ENCODE measurements around the gene CHST12.
A peak's percentile ranks its signal among the peaks of the same experiment; 100 is the strongest.
"Not testable (repeated sequence)": the region's sequence is repeated elsewhere in the genome, so short reads cannot be mapped to it uniquely, and the experiment has no call there.

CHST12 gene

GRCh38 chr7:2386964-2387669 is 16.3 kb upstream of the CHST12 start:
- 77 to 78% methylated on average over 17 of the region's 17 CpGs for WGBS, 2 experiments
- H3K27ac ChIP-seq (ENCODE audit: insufficient read depth, low read depth, low read length, poor library complexity, severe bottlenecking), result no peak overlapping the region
- no peaks in the 10 kb centered on the region for H3K9me3 ChIP-seq (ENCODE audit: control insufficient read depth, low read length)
- H3K36me3 ChIP-seq (ENCODE audit: control insufficient read depth, insufficient read depth, low read length), result no peaks in the 10 kb centered on the region
- no peak overlapping the region for H3K4me3 ChIP-seq (ENCODE audit: insufficient read depth, low read depth, low read length)
- H3K27me3 ChIP-seq (ENCODE audit: control insufficient read depth, insufficient read depth, low read length, poor library complexity, severe bottlenecking), result no peaks in the 10 kb centered on the region
- peaks cover 6% of the 10 kb centered on the region for H3K4me1 ChIP-seq (ENCODE audit: control insufficient read depth, insufficient read depth, low read length)

GRCh38 chr7:2387897-2388636 is 15.3 kb upstream of the CHST12 start:
- Histone ChIP-seq H3K36me3 (ENCODE audit: control insufficient read depth, insufficient read depth, low read length) (no peaks in the 10 kb centered on the region), H3K4me3 (ENCODE audit: insufficient read depth, low read depth, low read length) (no peak overlapping the region), H3K27ac (ENCODE audit: insufficient read depth, low read depth, low read length, poor library complexity, severe bottlenecking) (no peak overlapping the region), H3K4me1 (ENCODE audit: control insufficient read depth, insufficient read depth, low read length) (peaks cover 6% of the 10 kb centered on the region), H3K9me3 (ENCODE audit: control insufficient read depth, low read length) (no peaks in the 10 kb centered on the region), H3K27me3 (ENCODE audit: control insufficient read depth, insufficient read depth, low read length, poor library complexity, severe bottlenecking) (no peaks in the 10 kb centered on the region)
- WGBS, 2 experiments, result 93 to 95% methylated on average over 31 of the region's 31 CpGs

- no peak overlapping the region for H3K27ac ChIP-seq (ENCODE audit: insufficient read depth, low read depth, low read length, poor library complexity, severe bottlenecking)
- no peak overlapping the region for H3K4me3 ChIP-seq (ENCODE audit: insufficient read depth, low read depth, low read length)
- no peaks in the 10 kb centered on the region for H3K36me3 ChIP-seq (ENCODE audit: control insufficient read depth, insufficient read depth, low read length)
- H3K9me3 ChIP-seq (ENCODE audit: control insufficient read depth, low read length), result no peaks in the 10 kb centered on the region
- WGBS, 2 experiments, result 94% methylated on average over 5 of the region's 5 CpGs
- H3K27me3 ChIP-seq (ENCODE audit: control insufficient read depth, insufficient read depth, low read length, poor library complexity, severe bottlenecking), result no peaks in the 10 kb centered on the region
- H3K4me1 ChIP-seq (ENCODE audit: control insufficient read depth, insufficient read depth, low read length), result peaks cover 6% of the 10 kb centered on the region
Observed at GRCh38 chr7:2388637-2388954, 14.8 kb upstream of the CHST12 start.

GRCh38 chr7:2390020-2390816 is 13.2 kb upstream of the CHST12 start:
- WGBS, 2 experiments, result 78 to 82% methylated on average over 14 of the region's 16 CpGs
- not testable (repeated sequence) for H3K9me3 ChIP-seq (ENCODE audit: control insufficient read depth, low read length); H3K27me3 ChIP-seq (ENCODE audit: control insufficient read depth, insufficient read depth, low read length, poor library complexity, severe bottlenecking); H3K36me3 ChIP-seq (ENCODE audit: control insufficient read depth, insufficient read depth, low read length); H3K4me3 ChIP-seq (ENCODE audit: insufficient read depth, low read depth, low read length); H3K4me1 ChIP-seq (ENCODE audit: control insufficient read depth, insufficient read depth, low read length)
- peak overlapping the region; percentile 50 for H3K27ac ChIP-seq (ENCODE audit: insufficient read depth, low read depth, low read length, poor library complexity, severe bottlenecking)

- WGBS, 2 experiments, result 92 to 93% methylated on average over 12 of the region's 12 CpGs
- no peaks in the 10 kb centered on the region for H3K27me3 ChIP-seq (ENCODE audit: control insufficient read depth, insufficient read depth, low read length, poor library complexity, severe bottlenecking)
Observed at GRCh38 chr7:2393706-2394105, 9.7 kb upstream of the CHST12 start.

GRCh38 chr7:2394566-2395082 is 8.8 kb upstream of the CHST12 start:
- Histone ChIP-seq H3K36me3 (ENCODE audit: control insufficient read depth, insufficient read depth, low read length) (no peaks in the 10 kb centered on the region), H3K27me3 (ENCODE audit: control insufficient read depth, insufficient read depth, low read length, poor library complexity, severe bottlenecking) (no peaks in the 10 kb centered on the region), H3K9me3 (ENCODE audit: control insufficient read depth, low read length) (no peaks in the 10 kb centered on the region), H3K4me3 (ENCODE audit: insufficient read depth, low read depth, low read length) (no peak overlapping the region), H3K4me1 (ENCODE audit: control insufficient read depth, insufficient read depth, low read length) (peaks cover 6% of the 10 kb centered on the region), H3K27ac (ENCODE audit: insufficient read depth, low read depth, low read length, poor library complexity, severe bottlenecking) (no peak overlapping the region)
- 94% methylated on average over 21 of the region's 21 CpGs for WGBS, 2 experiments

More at GRCh38 chr7:2393706-2394105, 9.7 kb upstream of the CHST12 start:
- Histone ChIP-seq H3K4me3 (ENCODE audit: insufficient read depth, low read depth, low read length) (no peak overlapping the region), H3K4me1 (ENCODE audit: control insufficient read depth, insufficient read depth, low read length) (peaks cover 6% of the 10 kb centered on the region), H3K27ac (ENCODE audit: insufficient read depth, low read depth, low read length, poor library complexity, severe bottlenecking) (no peak overlapping the region), H3K36me3 (ENCODE audit: control insufficient read depth, insufficient read depth, low read length) (no peaks in the 10 kb centered on the region), H3K9me3 (ENCODE audit: control insufficient read depth, low read length) (no peaks in the 10 kb centered on the region)

- no peaks in the 10 kb centered on the region for H3K9me3 ChIP-seq (ENCODE audit: control insufficient read depth, low read length)
- no peak overlapping the region for H3K4me3 ChIP-seq (ENCODE audit: insufficient read depth, low read depth, low read length)
- no peaks in the 10 kb centered on the region for H3K36me3 ChIP-seq (ENCODE audit: control insufficient read depth, insufficient read depth, low read length)
- H3K4me1 ChIP-seq (ENCODE audit: control insufficient read depth, insufficient read depth, low read length), result peaks cover 8% of the 10 kb centered on the region
- 91 to 94% methylated on average over 4 of the region's 4 CpGs for WGBS, 2 experiments
- H3K27ac ChIP-seq (ENCODE audit: insufficient read depth, low read depth, low read length, poor library complexity, severe bottlenecking), result no peak overlapping the region
- H3K27me3 ChIP-seq (ENCODE audit: control insufficient read depth, insufficient read depth, low read length, poor library complexity, severe bottlenecking), result no peaks in the 10 kb centered on the region
Observed at GRCh38 chr7:2398506-2398905, 4.9 kb upstream of the CHST12 start.

- Histone ChIP-seq H3K4me3 (ENCODE audit: insufficient read depth, low read depth, low read length) (no peak overlapping the region), H3K36me3 (ENCODE audit: control insufficient read depth, insufficient read depth, low read length) (no peaks in the 10 kb centered on the region), H3K4me1 (ENCODE audit: control insufficient read depth, insufficient read depth, low read length) (peaks cover 15% of the 10 kb centered on the region), H3K9me3 (ENCODE audit: control insufficient read depth, low read length) (no peaks in the 10 kb centered on the region), H3K27me3 (ENCODE audit: control insufficient read depth, insufficient read depth, low read length, poor library complexity, severe bottlenecking) (no peaks in the 10 kb centered on the region), H3K27ac (ENCODE audit: insufficient read depth, low read depth, low read length, poor library complexity, severe bottlenecking) (no peak overlapping the region)
- WGBS, 2 experiments, result 65 to 72% methylated on average over 6 of the region's 6 CpGs
Observed at GRCh38 chr7:2399848-2400587, 3.4 kb upstream of the CHST12 start.

GRCh38 chr7:2402687-2403013 is 761 bp upstream of the CHST12 start:
- Histone ChIP-seq H3K27me3 (ENCODE audit: control insufficient read depth, insufficient read depth, low read length, poor library complexity, severe bottlenecking) (no peaks in the 10 kb centered on the region), H3K27ac (ENCODE audit: insufficient read depth, low read depth, low read length, poor library complexity, severe bottlenecking) (no peak overlapping the region), H3K9me3 (ENCODE audit: control insufficient read depth, low read length) (no peaks in the 10 kb centered on the region), H3K36me3 (ENCODE audit: control insufficient read depth, insufficient read depth, low read length) (no peaks in the 10 kb centered on the region), H3K4me3 (ENCODE audit: insufficient read depth, low read depth, low read length) (peak overlapping the region; percentile 72), H3K4me1 (ENCODE audit: control insufficient read depth, insufficient read depth, low read length) (peaks cover 15% of the 10 kb centered on the region)
- WGBS, 2 experiments, result 86 to 87% methylated on average over 6 of the region's 6 CpGs

Measured in ectodermal cell (in vitro differentiated cells).